Stimulated activated CD8-positive, alpha-beta memory T cell treated with anti-CD3 and anti-CD28 coated beads, Interleukin-15, amount 100 ng/mL, for 24 hours (primary cell): ENCODE measurements around the gene WDR37.
"Not testable (repeated sequence)": the region's sequence is repeated elsewhere in the genome, so short reads cannot be mapped to it uniquely, and the experiment has no call there.

Experiments used
- DNase-seq: peaks from one replicate; pipeline ENCODE4 v3.0.0-alpha.2; 2020; ENCODE audit warnings: low read depth

The WDR37 gene, protein sequence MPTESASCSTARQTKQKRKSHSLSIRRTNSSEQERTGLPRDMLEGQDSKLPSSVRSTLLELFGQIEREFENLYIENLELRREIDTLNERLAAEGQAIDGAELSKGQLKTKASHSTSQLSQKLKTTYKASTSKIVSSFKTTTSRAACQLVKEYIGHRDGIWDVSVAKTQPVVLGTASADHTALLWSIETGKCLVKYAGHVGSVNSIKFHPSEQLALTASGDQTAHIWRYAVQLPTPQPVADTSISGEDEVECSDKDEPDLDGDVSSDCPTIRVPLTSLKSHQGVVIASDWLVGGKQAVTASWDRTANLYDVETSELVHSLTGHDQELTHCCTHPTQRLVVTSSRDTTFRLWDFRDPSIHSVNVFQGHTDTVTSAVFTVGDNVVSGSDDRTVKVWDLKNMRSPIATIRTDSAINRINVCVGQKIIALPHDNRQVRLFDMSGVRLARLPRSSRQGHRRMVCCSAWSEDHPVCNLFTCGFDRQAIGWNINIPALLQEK

DNA sequence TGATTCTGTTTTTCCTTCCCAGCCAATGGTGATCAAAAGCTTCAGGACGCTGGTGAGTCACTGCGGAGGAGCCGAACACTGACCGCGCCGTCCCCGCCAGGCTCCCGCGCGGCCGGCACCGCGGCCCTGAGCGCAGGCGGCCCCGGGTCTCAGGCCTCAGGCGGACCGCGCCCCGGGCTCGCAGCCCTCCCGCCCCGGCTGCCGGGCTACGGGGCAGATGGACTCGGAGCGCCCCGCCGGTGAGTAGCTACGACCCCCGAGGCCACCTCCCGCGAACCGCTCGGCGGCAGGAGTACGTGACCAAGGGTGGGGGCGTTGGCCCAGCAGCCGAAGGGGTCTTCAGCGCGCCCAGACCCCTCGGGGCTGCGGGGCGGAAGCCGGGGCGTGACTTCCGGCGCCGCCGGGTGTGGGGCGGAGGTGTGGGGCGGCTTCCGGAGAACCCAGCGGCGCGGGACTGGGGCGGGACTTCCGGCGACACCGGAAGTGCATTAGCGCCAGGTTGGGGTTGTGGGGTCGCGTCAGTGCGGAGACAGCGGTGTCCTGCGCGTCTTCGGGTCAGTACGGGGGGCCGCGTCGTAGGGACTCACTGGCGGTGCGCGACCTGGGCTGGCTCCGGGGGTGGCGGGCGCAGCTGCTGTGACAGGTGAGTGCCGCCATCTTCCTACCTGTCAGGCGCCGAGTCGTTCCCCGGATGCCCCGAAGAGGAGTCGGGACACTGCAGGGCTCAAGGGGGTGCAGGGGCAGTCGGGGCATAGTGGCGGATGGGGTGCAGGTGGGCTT lies at the start of gene WDR37:
WDR37 (plus strand) TSS at position 60 of the 780 bp plus-strand sequence. CDS start 15,771 bp downstream, outside the sequence.
- DNase-seq = peak; percentile 89

DNA sequence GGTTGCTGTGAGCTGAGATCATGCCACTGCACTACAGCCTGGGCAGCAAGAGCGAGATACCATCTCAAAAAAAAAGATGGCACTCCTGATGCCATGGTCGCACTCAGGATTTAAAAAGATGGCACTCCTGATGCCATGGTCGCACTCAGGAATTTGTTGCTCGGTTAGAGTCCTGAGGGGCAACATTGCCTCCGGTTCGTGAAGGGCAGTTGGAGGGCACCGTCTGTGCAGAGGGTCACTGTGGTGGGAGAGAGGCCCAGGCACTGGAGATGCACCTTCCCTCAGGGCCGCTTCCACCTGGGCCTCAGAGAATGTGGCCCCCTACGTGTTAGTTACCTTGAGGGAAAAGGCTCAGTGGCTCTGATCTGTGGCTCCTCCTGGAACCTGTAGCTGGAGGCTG lies 49.6 kb upstream of the WDR37 start:
- no peak for DNase-seq

DNA sequence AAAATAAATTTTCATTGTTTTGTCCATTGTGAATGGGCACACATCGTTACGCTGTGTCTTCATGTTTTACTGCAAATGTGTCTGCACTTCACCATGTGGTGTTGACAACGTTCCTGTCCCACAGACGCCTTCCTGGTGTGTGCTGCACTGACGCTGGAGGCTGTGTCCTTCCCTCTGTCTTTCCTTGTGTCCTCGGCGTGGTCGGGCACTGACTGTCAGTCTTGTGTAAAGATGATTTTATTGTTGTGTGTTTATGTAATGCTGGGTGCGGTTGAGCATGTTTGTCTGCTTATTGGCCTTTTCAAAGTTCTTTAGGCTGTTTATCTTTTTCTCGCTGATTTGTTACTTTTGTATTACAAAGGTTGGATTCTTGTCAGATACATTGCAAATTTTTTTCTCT lies 48.6 kb upstream of the WDR37 start:
- no peak for DNase-seq

DNA sequence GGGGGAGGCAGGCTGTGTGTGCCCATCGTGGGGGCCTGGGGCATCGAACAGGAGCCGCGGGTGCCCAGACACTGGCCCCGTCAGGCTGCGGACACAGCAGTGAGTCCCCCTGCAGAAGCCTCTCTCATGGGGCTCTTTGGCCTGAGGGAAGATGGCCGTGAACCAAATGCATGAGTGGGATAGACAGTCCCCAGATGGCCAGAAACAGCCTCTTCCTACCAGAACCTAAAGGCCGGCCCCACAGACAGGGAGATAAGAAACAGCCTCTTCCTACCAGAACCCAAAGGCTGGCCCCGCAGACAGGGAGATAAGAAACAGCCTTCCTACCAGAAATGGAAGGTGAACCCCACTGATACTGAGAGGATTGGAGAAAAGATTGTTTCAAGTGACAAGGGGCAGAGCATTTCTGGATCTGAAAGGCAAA lies 47.1 kb upstream of the WDR37 start:
- DNase-seq = no peak

DNA sequence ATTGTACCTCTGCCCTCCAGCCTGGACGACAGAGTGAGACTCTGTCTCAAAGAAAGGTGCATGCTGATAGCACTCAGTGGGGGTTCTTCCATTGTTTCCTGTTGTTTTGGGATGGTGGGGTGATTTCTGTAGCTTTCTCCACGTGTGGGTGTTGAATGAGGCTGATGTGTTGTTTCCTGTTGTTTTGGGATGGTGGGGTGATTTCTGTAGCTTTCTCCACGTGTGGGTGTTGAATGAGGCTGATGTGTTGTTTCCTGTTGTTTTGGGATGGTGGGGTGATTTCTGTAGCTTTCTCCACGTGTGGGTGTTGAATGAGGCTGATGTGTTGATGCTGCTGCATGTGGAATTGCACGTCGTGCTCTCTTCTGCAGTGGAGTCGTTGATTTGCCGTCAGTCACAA lies 46.2 kb upstream of the WDR37 start:
- DNase-seq = not testable (repeated sequence)

DNA sequence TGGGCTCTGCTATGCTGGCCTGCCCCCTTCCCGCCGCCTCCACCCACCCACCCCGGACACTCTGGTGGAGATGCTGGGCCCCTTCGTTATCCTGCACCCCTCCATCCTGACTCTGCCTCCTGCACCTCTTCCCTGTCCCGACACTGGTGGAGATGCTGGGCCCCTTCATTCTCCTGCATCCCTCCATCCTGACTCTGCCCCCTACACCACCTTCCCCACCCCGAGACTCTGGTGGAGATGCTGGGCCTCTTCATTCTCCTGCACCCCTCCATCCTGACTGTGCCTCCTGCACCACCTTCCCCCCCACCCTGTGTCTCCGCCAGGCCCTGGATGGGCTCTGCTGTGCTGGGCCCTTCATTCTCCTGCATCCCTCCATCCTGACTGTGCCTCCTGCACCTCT lies 45.5 kb upstream of the WDR37 start:
- DNase-seq = no peak

DNA sequence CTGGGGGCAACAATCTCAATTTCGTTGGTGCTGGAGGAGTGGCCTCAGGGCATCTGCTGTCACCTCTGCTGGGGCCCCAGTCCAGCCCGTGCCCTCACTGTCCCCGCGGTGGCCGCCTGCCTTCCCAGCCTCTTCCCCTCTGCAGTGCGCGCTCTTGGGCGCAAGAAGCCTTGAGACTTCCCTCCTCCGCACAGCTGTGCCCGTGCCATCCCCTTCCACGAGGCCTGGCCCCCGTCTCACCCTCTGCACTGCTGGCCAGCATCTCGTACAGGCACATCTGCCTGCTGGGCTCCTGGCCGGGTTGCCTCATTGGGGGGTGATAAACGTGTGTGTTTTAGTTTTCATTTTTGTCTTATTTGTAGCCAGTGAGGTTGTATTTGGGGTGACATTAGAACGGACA lies 44.5 kb upstream of the WDR37 start:
- DNase-seq = no peak

DNA sequence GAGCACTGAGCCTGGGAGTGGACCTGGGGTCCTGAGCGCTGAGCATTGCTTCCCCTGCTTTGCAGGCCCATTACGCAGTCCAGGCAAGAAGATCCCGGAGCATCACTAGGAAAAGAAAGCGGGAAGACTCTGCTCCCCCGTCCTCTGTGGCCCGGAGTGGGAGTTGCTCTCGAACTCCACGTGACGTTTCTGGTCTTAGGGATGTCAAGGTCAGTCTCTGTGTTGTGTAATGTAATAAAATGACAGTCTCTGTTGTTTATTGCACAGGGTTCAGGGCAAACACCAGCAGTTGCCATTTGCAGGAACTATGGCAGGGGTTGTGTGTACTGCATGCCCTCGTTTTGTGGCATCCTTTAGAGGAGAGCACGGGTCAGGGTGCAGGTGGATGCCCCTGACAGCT lies 40.5 kb upstream of the WDR37 start:
- DNase-seq = no peak

DNA sequence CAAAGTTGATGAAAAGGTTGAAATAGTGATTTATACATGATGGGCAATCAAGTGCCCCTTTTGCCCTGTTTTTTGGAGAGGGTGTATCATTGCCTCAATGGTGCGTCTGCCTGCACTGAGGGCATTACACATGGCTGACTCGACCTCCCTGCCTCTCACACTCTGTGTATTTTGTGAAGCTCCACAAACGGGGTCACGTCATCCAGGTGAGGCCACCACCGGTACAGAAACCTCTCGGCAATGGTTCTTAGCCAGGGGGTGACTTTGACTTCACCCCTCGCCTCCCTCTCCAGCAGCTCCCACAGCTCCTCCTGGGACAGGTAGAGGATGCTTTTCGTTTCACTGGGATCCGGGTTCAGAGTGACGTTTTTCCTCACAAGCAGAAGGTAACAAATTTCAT lies 36.8 kb upstream of the WDR37 start:
- no peak for DNase-seq

DNA sequence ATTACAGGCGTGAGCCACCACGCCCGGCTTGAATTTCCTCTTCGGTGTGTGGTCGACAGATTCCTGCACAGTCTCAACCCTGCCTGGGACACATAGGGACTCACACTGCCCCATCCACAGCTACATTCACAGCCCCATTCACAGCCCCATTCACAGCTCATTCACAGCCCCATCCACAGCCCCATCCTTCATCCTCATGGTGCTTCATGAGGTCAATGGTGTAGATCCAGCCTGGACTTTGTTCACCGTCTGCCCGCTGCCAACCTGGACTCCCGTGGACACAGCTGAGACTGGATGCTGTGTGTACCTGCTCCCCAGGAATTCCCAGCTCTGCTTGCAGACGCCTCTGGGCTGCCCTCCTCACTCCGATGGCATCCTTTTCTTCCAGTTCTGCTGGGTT lies 35.7 kb upstream of the WDR37 start:
- no peak for DNase-seq

DNA sequence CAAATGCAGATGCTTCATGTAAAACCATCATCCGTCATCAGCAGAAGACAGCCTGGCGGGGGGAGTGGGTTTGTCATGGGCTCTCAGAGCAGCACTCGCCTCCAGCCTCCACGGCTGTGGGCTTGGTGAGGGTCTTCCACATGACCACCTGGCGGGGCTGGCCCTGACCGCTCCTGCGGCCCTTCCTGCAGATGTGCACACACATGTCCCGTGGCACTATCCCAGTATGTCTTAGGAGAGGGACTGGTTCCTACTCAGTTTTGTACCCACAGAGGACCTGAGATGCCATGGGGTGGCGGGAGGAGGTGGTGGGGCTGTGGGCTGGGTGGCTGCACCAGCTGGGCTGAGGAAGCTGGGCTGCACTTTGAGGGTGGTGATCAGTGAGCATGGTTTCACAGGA lies 35.2 kb upstream of the WDR37 start:
- DNase-seq = no peak

DNA sequence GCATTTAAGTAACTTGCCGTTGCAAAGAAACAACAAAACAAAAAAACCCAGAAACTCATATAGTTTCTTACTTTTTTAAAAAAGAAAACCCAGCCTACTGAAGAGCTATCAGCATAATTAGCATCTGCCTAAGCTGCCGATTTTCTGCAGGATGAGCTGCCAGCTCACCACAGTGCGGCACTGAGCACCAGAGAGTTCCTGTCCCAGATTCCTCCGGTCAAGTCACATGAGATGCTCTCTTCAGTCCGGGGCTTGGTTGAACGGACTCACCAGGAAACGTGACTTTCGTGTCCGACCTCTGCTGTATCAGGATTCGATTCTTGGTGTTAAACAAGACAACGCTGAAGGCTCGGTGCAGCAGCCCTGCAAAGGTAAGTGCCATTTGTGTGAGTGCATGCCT lies 33.8 kb upstream of the WDR37 start:
- DNase-seq = no peak

DNA sequence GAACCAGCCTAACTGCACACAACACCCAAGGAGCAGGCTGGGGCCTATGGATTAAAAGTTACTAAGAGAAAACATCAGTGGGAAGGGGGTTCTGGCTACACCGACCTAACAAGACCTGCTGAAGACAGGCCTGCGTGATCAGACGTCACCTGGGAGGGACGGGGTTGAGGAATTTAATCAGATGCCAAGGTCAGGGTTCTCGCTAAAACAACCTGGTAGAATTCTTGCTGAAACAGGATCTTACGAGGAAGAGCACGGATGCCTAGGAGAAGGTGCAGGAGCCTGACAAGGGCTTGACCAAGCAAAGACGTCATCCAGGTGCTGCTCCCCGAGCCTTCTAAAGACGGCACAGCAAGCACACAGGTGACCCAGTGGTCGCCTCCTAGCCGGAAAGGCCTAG lies 32.1 kb upstream of the WDR37 start:
- DNase-seq = no peak

DNA sequence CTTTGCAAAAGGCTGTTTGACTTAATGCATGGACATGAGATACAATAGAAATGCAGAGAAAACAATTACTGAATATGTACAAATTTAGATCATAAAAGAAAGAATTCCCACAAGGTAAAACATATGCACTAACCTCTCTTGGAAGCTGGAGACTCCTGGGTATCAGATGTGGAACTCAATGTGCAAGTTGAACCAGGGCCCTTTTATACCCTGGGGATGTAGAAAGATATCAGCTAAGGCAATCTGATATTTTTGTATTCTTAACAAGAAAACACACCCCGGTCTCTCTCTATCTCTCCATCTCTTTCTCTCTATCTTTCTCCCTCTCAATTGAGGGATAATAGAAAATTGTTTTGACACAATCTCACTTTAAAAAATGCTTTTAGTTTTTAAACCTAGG lies 30.5 kb upstream of the WDR37 start, which contains the start of gene IDI2:
IDI2 (minus strand) TSS at position 177 of the 400 bp plus-strand sequence. CDS start 1,136 bp downstream, outside the sequence.
- no peak for DNase-seq

DNA sequence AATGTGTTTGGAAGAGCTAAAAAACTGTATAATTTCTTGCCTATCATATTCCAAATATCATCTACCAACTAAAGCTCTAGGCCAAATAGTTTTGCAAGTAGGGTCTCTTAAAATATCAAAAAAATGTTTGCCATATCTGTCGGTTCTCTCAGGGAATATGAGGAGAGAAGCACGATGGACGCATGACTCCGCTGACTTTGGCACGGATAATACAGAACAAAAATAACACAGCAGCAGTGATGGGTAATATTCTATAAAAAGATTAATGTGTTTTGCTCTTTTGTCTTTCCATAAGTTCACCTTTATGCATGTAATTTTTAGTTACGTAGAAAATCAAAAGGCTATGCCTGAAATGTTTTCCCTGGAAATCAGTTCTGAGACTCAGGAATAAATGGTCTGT lies 29.6 kb upstream of the WDR37 start:
- no peak for DNase-seq

DNA sequence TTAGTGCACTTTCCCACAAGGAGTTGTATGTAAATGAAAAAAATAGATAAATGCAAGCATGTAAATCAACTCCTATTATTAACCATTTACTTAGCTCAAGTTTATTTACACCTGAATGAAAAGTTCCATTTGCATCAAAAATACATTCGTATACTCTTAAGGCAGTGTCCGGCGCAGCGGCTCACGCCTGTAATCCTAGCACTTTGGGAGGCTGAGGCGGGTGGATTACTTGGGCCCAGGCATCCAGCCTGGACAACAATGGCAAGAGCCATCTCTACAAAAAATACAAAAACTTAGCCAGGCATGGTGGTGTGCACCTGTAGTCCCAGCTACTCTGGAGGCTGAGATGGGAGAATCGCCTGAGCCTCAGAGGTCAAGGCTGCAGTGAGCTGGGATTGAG lies 26.3 kb upstream of the WDR37 start:
- DNase-seq = no peak

DNA sequence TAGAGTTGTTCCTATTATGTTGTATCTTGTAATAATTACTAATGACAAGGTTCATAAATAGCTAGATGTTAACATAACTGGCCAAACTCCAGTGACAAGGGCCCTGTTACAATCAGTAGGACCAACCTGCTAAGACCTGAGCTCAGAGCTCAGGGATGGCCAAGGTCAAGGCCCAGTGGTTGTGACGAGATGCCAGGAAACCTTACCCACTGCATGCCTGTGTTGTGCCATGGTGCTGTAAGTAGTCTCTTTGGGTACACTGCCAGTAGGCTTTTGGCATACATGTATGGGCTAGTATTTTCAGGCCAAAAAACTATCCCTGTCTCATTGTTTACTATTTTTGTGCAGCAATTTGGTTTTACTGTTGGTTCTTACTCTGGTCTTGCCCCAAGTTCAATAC lies 22.6 kb upstream of the WDR37 start:
- DNase-seq = no peak

DNA sequence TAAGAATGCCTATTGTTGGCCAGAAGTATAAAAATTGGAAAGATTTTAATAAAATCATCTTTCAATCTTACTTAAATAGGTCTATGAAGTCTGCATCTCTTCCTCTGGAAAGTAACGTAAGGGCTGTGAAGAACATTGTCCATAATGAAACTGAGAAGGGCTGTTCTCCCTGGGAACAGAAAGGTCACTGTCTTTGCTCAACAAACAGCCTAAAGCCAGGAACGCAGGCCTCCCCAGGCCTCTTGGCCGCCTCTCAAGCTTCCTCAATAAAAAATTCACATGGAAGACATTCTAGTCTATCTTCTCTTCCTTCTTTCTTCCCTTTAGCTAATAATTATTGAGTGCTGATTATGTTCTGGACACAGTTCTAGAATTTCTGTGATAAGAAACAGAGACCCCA lies 21.4 kb upstream of the WDR37 start:
- DNase-seq = no peak

DNA sequence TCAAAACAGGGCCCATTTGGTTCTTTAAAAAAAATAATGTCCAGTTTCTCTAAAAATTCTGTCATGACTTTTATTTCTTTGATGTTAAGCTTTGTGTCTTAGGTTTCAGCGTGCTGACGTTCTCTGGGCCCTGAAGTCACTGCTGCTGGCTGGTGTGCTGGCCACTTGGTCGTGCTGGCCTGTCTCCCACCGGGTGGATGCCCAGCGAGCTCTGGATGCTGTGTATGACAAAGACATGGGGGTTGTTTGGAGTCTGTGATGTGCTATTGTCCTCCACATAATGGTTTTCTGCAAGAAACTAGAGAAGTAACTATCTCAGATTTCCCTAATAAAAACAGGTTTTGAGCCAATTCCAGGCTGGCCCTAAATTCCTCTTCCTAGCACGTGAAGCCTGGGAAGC lies 21.0 kb upstream of the WDR37 start:
- DNase-seq = no peak

DNA sequence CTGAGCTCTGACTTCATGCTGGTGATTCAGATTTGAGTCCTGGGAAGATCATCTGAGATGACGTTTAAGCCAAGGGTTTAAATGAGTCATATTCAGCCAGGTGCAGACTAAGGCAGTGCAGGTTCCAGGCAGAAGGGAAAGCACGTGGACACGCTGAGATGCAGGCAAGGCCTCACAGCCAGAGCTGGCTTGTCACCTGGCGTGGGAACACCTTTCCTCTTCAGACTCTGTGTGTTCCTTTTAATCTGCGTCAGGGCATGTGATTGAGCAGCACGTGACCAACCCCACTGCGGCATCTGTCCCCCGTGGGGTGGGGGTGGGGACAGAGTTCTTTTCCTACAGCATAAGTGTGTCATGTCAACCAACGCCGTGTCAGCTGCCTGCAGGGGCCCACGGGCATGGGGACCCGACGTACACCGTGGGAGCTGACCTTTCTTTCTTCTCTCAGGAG lies 19.8 kb upstream of the WDR37 start:
- no peak for DNase-seq

DNA sequence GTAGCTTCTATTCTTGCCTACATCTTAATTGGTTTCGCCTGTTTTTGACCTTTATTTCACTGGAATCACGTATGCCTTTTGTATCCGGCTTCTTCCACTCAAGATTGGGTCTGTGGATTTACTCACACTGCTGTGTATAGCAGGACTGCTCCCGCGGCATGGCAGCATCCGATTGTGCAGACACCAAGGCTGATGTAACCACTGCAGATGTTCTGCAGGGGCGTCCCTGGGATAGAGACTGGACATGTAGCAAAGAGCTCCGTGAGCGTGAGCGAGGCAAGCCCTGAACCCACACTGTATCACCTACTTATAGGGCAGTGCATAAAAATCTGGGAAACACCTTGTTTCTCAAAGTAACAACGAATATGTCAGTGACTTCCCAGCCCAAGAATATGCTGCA lies 19.1 kb upstream of the WDR37 start:
- DNase-seq = no peak

DNA sequence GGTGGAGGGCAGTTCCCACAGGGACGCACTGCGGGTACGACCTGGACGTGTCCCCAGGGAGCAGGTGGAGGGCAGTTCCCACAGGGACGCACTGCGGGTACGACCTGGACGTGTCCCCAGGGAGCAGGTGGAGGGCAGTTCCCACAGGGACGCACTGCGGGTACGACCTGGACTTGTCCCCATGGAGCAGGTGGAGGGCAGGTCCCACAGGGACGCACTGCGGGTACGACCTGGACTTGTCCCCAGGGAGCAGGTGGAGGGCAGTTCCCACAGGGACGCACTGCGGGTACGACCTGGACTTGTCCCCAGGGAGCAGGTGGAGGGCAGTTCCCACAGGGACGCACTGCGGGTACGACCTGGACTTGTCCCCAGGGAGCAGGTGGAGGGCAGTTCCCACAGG lies 17.4 kb upstream of the WDR37 start:
- DNase-seq = not testable (repeated sequence)

DNA sequence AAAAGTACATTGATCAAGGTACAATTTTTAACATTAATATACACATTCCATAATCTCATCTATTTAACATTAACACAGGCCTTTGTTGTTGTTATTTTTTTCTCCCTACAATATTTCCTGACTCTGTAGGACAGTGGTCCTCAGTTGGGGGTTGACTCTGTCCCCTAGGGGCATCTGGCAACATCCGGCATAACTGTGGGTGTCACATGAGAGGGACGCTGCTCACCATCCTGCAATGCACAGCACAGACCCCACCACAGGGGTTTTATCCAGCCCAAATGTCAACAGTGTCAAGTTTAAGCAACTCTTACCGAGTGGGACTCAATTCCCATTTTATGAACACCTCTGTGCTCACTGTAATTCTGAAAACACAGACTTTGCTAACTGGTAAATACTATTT lies 16.1 kb upstream of the WDR37 start:
- DNase-seq = no peak
